SU-DHL-6 (cell line): ENCODE data around the gene RNF43.
"Not testable (repeated sequence)": the region's sequence is repeated elsewhere in the genome, so short reads cannot be mapped to it uniquely, and the experiment has no call there.

Experiments used
- H2AFZ ChIP-seq: fragments of 200-600 bp; sonication (generic); 2 replicates; pipeline ENCODE4 v1.6.1; 2014; ENCODE audit warnings: low read depth, mild to moderate bottlenecking, moderate library complexity, mixed read lengths, antibody characterized with exemption, low read length; ENCODE audit not compliant: severe bottlenecking
- H3F3A ChIP-seq: fragments of 200-600 bp; shearing (Covaris generic); 2 replicates; pipeline ENCODE4 v1.6.0; 2016; ENCODE audit warnings: antibody characterized with exemption, mild to moderate bottlenecking; ENCODE audit not compliant: insufficient read depth
- H3K27ac ChIP-seq: fragments of 200-600 bp; sonication (generic); 2 replicates; pipeline ENCODE4 v1.5.1; 2016; ENCODE audit warnings: low read depth, mild to moderate bottlenecking, low read length, moderate library complexity, mixed read lengths
- H3K27me3 ChIP-seq: fragments of 200-600 bp; sonication (generic), shearing (Covaris generic); 2 replicates; pipeline ENCODE4 v1.6.0; 2014; ENCODE audit warnings: mild to moderate bottlenecking, low read length
- H3K36me3 ChIP-seq: fragments of 200-600 bp; sonication (generic); 2 replicates; pipeline ENCODE4 v1.6.1; 2014; ENCODE audit warnings: mild to moderate bottlenecking, low read length, mixed read lengths
- H3K4me2 ChIP-seq: fragments of 300-600, 200-600 bp; shearing (Covaris generic), sonication (generic); 2 replicates; pipeline ENCODE4 v1.6.0; 2014; ENCODE audit warnings: low read length, low read depth, mild to moderate bottlenecking; ENCODE audit not compliant: poor library complexity, severe bottlenecking
- H3K4me3 ChIP-seq: fragments of 200-600 bp; sonication (generic); 2 replicates; pipeline ENCODE4 v1.5.1; 2014; ENCODE audit warnings: antibody characterized with exemption, low read length, mild to moderate bottlenecking, mixed read lengths; ENCODE audit not compliant: insufficient read depth, poor library complexity, severe bottlenecking
- H3K79me2 ChIP-seq: fragments of 200-600 bp; sonication (generic); 2 replicates; pipeline ENCODE4 v1.6.1; 2014; ENCODE audit warnings: mild to moderate bottlenecking, low read length, moderate library complexity; ENCODE audit not compliant: insufficient read depth
- H3K9ac ChIP-seq: fragments of 200-600 bp; sonication (generic); 2 replicates; pipeline ENCODE4 v1.7.0; 2014; ENCODE audit warnings: mild to moderate bottlenecking, low read length
- H3K9me2 ChIP-seq: fragments of 200-600 bp; sonication (generic); replicated peaks from 2 replicates; pipeline ENCODE4 v1.6.1; 2014; ENCODE audit warnings: low read length; ENCODE audit not compliant: insufficient read depth
- H3K9me3 ChIP-seq: fragments of 200-600 bp; sonication (generic); 2 replicates; pipeline ENCODE4 v1.6.1; 2014; ENCODE audit warnings: low read length, mixed read lengths; ENCODE audit not compliant: insufficient read depth
- H4K20me1 ChIP-seq: fragments of 200-600 bp; sonication (generic); 2 replicates; pipeline ENCODE4 v1.6.1; 2014; ENCODE audit warnings: low read depth, mild to moderate bottlenecking, antibody characterized with exemption, low read length, moderate library complexity, mixed read lengths
- CTCF ChIP-seq: fragments of 200-600 bp; sonication (generic); IDR thresholded peaks from one replicate; pipeline ENCODE4 v1.5.1; 2017; ENCODE audit warnings: antibody characterized with exemption, mild to moderate bottlenecking, low read length, moderate library complexity; ENCODE audit not compliant: insufficient read depth, poor library complexity, severe bottlenecking
- EZH2phosphoT487 ChIP-seq: fragments of 200-600 bp; sonication (generic), shearing (Covaris generic); conservative IDR thresholded peaks from 2 replicates; pipeline ENCODE4 v1.6.1; 2018; ENCODE audit warnings: mild to moderate bottlenecking, antibody characterized with exemption, low read length, moderate library complexity, mixed read lengths

Gene RNF43

DNA sequence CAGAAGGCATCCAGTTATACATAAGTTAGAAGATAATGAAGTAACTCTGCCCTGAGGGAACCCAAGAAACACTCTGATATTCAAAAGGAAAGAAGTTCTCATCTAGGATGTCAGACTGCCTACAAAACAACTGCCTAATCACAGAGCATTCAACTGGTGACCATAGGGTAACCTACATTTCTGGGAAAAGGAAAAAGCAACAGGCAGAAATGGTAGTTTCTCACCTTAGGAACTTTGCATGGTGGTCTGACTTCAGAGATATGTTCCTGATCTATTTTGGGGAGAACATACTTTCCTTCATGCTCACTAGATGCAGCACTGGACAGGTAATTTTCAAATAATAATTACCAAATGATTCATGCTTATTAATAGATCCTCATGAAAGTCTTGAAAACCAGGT, 16.5 kb downstream of the RNF43 start:
- Histone ChIP-seq H3K27ac (no peak overlapping the region), H4K20me1 (no peaks in the 10 kb centered on the region), H3F3A (no peaks in the 10 kb centered on the region), H2AFZ (no peak overlapping the region), H3K36me3 (no peaks in the 10 kb centered on the region), H3K9me3 (no peaks in the 10 kb centered on the region), H3K4me2 (no peak overlapping the region), H3K79me2 (no peaks in the 10 kb centered on the region), H3K9me2 (no peaks in the 10 kb centered on the region), H3K9ac (no peak overlapping the region), H3K4me3 (no peak overlapping the region), H3K27me3 (no peaks in the 10 kb centered on the region)
- TF ChIP-seq EZH2phosphoT487, result no peak
- TF ChIP-seq CTCF, result no peak

DNA sequence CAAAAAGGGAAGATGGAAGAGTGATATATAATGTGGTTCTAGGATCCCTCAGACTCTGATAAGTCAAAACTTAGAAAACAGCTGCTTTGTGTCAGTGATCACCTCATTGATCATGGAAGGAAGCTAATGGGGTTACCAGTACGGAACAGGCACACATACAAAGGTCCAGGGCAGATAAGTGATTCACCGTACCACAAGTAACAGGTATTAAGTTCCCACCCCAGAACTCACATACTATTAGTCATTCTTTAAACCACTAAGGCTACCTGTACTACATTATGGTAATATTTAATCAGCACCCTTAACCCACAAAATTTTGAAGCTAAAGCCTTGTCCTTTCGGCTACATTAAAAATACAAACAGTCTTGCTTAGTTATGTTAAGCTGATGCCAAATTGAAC, 17.4 kb downstream of the RNF43 start:
- Histone ChIP-seq H3K4me3 (no peak overlapping the region), H3K27ac (no peak overlapping the region), H4K20me1 (no peaks in the 10 kb centered on the region), H2AFZ (no peak overlapping the region), H3K36me3 (no peaks in the 10 kb centered on the region), H3K79me2 (no peaks in the 10 kb centered on the region), H3K9me2 (no peaks in the 10 kb centered on the region), H3K4me2 (no peak overlapping the region), H3F3A (no peaks in the 10 kb centered on the region), H3K9me3 (no peaks in the 10 kb centered on the region), H3K27me3 (no peaks in the 10 kb centered on the region), H3K9ac (no peak overlapping the region)
- TF ChIP-seq EZH2phosphoT487, result no peak
- no peak for TF ChIP-seq CTCF

GRCh38 chr17:58398574-58399266, 18.6 kb downstream of the RNF43 start:
- Histone ChIP-seq H3F3A (no peaks in the 10 kb centered on the region), H4K20me1 (no peaks in the 10 kb centered on the region), H3K36me3 (no peaks in the 10 kb centered on the region), H3K9me2 (no peaks in the 10 kb centered on the region), H3K9ac (no peak overlapping the region), H3K4me3 (no peak overlapping the region), H2AFZ (no peak overlapping the region), H3K4me2 (no peak overlapping the region), H3K9me3 (no peaks in the 10 kb centered on the region), H3K27ac (no peak overlapping the region), H3K79me2 (no peaks in the 10 kb centered on the region), H3K27me3 (no peaks in the 10 kb centered on the region)
- TF ChIP-seq CTCF (no peak), EZH2phosphoT487 (no peak)

GRCh38 chr17:58397421-58397820, 19.9 kb downstream of the RNF43 start:
- not testable (repeated sequence) for H3K9ac ChIP-seq, H3K27me3 ChIP-seq, H3K9me2 ChIP-seq, H3K4me2 ChIP-seq, H2AFZ ChIP-seq, H3K4me3 ChIP-seq, H4K20me1 ChIP-seq, H3K36me3 ChIP-seq, H3K27ac ChIP-seq, H3K79me2 ChIP-seq, H3F3A ChIP-seq, H3K9me3 ChIP-seq
